Sigmoid colon (tissue), 4 donors: ENCODE data around the gene TMEM135.

Source experiments
- CTCF ChIP-seq, 4 experiments: fragments of 450-650 bp in 3 of 4; fragments of 200-600 bp in 1 of 4; IDR thresholded peaks; one replicate each; pipeline ENCODE4 v1.5.1; 2016 to 2019; ENCODE audit warnings: antibody characterized with exemption in 4 of 4, mild to moderate bottlenecking in 3 of 4, moderate library complexity in 2 of 4
- EP300 ChIP-seq, 4 donors: sonication (generic); formaldehyde crosslinking; IDR thresholded peaks; one replicate each; pipeline ENCODE4 v1.6.1; 2017; ENCODE audit warnings: antibody characterized with exemption in 4 of 4
- POLR2A ChIP-seq, 2 donors: fragments of 450-650 bp; IDR thresholded peaks; one replicate each; pipeline ENCODE4 v1.6.1; 2016; ENCODE audit warnings: antibody characterized with exemption in 2 of 2, mild to moderate bottlenecking in 2 of 2, moderate library complexity in 2 of 2
- POLR2AphosphoS5 ChIP-seq, 4 donors: sonication (generic); formaldehyde crosslinking; IDR thresholded peaks; one replicate each; pipeline ENCODE4 v1.6.1; 2017; ENCODE audit warnings: antibody characterized with exemption in 4 of 4

- TF ChIP-seq CTCF (IDR thresholded peaks at IDR 0.05) (peak; percentile 12 to 47 (median 23)), POLR2AphosphoS5 (IDR thresholded peaks at IDR 0.05) (no peak), POLR2A (IDR thresholded peaks at IDR 0.05) (no peak), EP300 (IDR thresholded peaks at IDR 0.05) (no peak)
Observed at GRCh38 chr11:87097582-87097981, 59.8 kb downstream of the TMEM135 start.
